Measurements from ENCODE around the gene TMEM151B. TPM values are rescaled to one million over a fixed set of nuclear protein-coding genes. Genes with fewer than 3 reads are reported as not detected.

Gene TMEM151B
- total RNA-seq, 1 donor from 2014 or later, result not detected

- Histone ChIP-seq H3K27me3 (ENCODE audit: low read depth) (no peaks in the 10 kb centered on the region), H3K4me3 (no peak overlapping the region), H3K36me3 (peaks cover 23% of the 10 kb centered on the region), H3K9me3 (no peaks in the 10 kb centered on the region), H3K4me1 (peaks cover 41% of the 10 kb centered on the region), H3K27ac (no peak overlapping the region)
- ATAC-seq (no peak), DNase-seq (no peak)
- TF ChIP-seq, protein P1, sequence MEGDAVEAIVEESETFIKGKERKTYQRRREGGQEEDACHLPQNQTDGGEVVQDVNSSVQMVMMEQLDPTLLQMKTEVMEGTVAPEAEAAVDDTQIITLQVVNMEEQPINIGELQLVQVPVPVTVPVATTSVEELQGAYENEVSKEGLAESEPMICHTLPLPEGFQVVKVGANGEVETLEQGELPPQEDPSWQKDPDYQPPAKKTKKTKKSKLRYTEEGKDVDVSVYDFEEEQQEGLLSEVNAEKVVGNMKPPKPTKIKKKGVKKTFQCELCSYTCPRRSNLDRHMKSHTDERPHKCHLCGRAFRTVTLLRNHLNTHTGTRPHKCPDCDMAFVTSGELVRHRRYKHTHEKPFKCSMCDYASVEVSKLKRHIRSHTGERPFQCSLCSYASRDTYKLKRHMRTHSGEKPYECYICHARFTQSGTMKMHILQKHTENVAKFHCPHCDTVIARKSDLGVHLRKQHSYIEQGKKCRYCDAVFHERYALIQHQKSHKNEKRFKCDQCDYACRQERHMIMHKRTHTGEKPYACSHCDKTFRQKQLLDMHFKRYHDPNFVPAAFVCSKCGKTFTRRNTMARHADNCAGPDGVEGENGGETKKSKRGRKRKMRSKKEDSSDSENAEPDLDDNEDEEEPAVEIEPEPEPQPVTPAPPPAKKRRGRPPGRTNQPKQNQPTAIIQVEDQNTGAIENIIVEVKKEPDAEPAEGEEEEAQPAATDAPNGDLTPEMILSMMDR (IDR thresholded peaks at IDR 0.05), result no peak
- intact Hi-C loops (cut with DNase I), result no loop called here
Measured at GRCh38 chr6:44226368-44227147, 43.7 kb upstream of the TMEM151B start.

GRCh38 chr6:44227148-44227793 is 43.0 kb upstream of the TMEM151B start:
- ATAC-seq (no peak), DNase-seq (no peak)
- Histone ChIP-seq H3K4me1 (peaks cover 34% of the 10 kb centered on the region), H3K27me3 (ENCODE audit: low read depth) (no peaks in the 10 kb centered on the region), H3K4me3 (no peak overlapping the region), H3K9me3 (no peaks in the 10 kb centered on the region), H3K27ac (no peak overlapping the region), H3K36me3 (peaks cover 30% of the 10 kb centered on the region)
- intact Hi-C loops (cut with DNase I), result no loop called here
- TF ChIP-seq, protein P1 (IDR thresholded peaks at IDR 0.05), result no peak

DNA sequence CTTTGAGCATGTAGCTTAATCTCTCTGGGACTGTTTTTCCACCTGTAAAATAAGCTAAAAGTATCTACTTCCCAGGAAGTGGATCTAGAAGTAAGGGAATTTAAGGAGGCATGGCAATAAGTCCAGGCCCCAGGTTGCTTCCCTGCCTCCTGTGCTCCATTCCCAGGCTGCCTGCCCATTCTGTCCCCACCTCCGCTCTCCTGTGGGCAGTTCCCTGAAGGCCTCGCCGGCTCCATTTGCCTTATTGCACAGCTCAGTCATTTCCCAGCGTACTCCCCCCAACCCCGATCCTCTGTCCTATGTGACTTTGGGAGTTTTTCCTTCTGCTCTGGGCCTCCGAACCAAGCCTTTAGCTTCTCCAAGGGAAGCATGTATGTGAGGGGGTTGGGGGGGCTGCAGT is 42.2 kb upstream of the TMEM151B start:
- Histone ChIP-seq H3K4me3 (no peak overlapping the region), H3K36me3 (peaks cover 37% of the 10 kb centered on the region), H3K27ac (no peak overlapping the region), H3K9me3 (no peaks in the 10 kb centered on the region), H3K27me3 (ENCODE audit: low read depth) (no peaks in the 10 kb centered on the region), H3K4me1 (peaks cover 26% of the 10 kb centered on the region)
- ATAC-seq, result no peak
- TF ChIP-seq, protein P1 (IDR thresholded peaks at IDR 0.05), result no peak
- intact Hi-C loops (cut with DNase I), result no loop called here
- no peak for DNase-seq

DNA sequence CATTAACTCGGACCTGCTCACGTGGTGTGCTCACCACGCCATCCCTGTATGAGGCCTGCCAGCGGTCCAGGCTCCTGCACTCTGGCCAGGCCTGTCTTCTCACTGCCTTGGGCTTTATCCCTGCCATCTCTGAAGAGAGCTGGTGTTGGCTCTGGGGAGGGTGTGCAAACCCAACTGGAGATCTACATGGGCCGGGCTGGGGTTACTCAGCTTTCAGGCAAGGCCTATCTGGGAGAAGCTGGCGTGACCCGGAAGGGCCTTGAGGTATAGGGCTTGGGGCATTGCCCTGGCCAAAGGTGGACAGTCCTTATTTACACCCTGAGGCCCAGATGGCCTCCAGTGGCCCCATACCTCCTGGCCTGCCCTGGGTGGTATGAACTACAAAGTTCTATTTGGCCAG is 41.8 kb upstream of the TMEM151B start:
- DNase-seq, result no peak
- no peaks in the 10 kb centered on the region for H3K27me3 ChIP-seq (ENCODE audit: low read depth)
- TF ChIP-seq, protein P1 (IDR thresholded peaks at IDR 0.05), result no peak

DNA sequence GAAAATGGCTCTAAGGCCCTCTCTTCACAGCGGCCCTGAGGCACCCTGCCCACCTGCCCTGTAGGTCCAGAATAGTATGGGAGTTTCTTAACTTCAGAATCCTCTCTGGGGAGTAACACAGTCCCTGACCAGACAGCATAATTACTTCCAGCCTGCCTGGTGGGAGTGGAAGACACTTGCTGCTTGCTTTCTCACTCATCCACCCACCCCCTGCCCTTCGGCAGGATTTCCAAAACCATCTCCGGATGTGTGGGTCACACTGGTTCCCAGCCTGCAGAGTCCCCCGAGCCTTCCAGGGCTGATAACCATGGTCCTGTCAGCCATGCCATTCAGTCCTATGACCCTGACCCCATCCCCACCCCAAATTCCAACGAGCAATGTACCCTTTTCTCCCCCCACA is 41.4 kb upstream of the TMEM151B start:
- DNase-seq (no peak), ATAC-seq (no peak)
- no peaks in the 10 kb centered on the region for H3K27me3 ChIP-seq (ENCODE audit: low read depth)
- H3K36me3 ChIP-seq, result peaks cover 39% of the 10 kb centered on the region
- TF ChIP-seq, protein P1 (IDR thresholded peaks at IDR 0.05), result no peak
- H3K4me1 ChIP-seq, result peaks cover 30% of the 10 kb centered on the region
- no peak overlapping the region for H3K4me3 ChIP-seq
- no peak overlapping the region for H3K27ac ChIP-seq
- intact Hi-C loops (cut with DNase I), result no loop called here
- no peaks in the 10 kb centered on the region for H3K9me3 ChIP-seq

More for the DNA sequence above, 41.8 kb upstream of the TMEM151B start:
- H3K9me3 ChIP-seq, result no peaks in the 10 kb centered on the region
- H3K27ac ChIP-seq, result no peak overlapping the region
- no peak for ATAC-seq
- peaks cover 29% of the 10 kb centered on the region for H3K4me1 ChIP-seq
- no peak overlapping the region for H3K4me3 ChIP-seq
- H3K36me3 ChIP-seq, result peaks cover 39% of the 10 kb centered on the region
- intact Hi-C loops (cut with DNase I), result no loop called here

Measured in lower lobe of right lung (tissue), 2 donors.